NCI-H128 (cell line): ENCODE results near the gene LYSMD4.

Source experiments
- DNase-seq: peaks from one replicate; lab custom pipeline; 2025; ENCODE audit not compliant: unreplicated experiment; lab: John Stamatoyannopoulos, UW

The LYSMD4 gene

DNA sequence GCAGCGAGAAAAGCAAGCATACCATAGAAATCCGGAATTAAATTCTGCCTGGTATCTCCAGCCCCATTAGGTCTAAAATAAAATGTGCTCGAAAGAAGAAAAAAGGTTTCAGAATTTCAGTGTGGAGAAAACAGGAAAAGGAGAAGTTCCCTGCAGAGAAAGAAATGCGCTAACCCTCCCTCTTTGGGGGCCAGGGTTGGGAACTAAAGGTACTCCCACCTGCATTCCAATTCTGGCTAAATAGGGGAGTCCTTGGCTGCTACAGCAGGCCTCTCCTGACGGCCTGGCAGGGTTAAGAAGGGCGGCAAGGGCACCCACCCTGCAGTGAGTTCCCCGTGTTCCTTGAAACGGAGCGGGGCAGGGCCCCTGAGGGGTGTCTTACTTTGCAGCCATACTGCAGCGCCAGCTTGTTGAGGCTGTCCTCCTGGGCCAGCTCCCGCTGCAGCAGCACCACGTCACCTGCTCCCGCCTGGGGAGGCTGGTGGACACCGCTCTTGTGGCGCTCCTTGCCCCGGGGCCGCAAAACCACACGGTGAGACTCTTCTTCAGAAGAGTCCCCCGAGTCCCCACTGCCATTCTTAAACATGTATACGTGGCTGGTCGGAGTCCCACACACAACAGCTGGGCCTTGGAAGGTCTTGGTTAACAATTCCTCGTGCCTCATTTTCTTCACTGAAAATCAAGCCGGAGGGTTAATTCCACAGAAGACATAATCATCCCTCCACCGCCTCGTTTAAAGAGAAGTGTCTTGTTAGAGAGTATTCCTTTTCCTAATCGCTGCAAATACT is 1.7 kb downstream of the LYSMD4 start:
- no peak for DNase-seq

GRCh38 chr15:99729920-99730319 is 3.3 kb downstream of the LYSMD4 start:
- no peak for DNase-seq

- no peak for DNase-seq
Measured at GRCh38 chr15:99729327-99729726, 3.9 kb downstream of the LYSMD4 start.

DNA sequence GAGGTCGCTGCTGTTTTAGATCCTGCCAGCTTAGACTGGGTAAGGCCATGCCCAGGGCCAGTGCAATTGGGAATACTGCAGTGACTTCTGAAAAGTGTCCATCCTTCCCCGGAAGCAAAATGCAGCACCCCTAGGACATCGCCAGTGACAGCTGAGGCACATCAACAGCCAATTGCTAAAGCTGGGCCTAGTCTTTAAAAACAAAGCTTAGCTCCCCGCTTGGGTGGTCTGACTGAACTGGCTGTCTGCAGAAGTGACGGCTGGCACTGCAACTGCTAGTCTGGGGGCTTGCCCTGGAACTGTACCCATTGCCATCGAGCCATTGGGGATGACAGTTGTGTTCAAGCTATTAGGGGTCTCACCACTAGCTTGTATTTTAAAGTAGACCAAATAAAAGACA is 4.3 kb downstream of the LYSMD4 start:
- DNase-seq, result no peak

- DNase-seq, result no peak
Measured at GRCh38 chr15:99727733-99728132, 5.5 kb downstream of the LYSMD4 start.

GRCh38 chr15:99727330-99727729 is 5.9 kb downstream of the LYSMD4 start:
- DNase-seq, result no peak

DNA sequence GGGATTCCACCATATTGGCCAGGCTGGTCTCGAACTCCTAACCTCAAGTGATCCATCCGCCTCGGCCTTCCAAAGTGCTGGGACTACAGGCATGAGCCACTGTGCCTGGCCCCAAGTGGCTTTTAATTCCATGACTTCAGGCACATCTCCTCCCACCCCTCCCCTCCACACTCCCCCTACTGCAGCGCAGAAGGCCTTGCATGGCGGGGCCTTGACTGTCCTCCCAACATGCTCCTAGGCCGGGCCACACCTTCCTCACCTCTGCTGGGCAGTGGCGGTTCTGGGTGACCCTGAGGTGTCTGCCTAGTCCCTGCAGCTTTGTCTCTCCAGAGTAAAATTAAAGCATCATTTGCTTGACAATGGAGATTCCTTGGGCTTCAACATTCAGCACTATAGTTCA is 6.9 kb downstream of the LYSMD4 start:
- DNase-seq, result no peak

DNA sequence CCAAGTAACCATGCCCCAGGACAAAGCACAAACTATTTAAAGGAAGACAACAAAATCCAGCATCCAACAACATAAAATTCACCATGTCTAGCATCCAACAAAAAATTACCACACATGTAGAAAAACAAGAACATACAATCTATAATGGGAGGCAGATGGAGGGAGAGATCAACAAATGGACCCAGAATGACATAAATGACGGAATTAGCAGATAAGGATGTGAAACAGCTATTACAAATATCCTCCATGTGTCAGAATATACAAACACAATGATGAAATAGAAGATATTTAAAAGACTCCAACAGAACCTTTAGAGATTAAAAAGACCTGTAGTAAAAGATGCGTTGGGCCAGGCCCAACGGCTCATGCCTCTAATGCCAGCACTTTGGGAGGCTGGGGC is 10.8 kb downstream of the LYSMD4 start:
- DNase-seq, result no peak

GRCh38 chr15:99721896-99722295 is 11.3 kb downstream of the LYSMD4 start:
- DNase-seq, result no peak

GRCh38 chr15:99721104-99721778 is 12.0 kb downstream of the LYSMD4 start:
- no peak for DNase-seq

DNA sequence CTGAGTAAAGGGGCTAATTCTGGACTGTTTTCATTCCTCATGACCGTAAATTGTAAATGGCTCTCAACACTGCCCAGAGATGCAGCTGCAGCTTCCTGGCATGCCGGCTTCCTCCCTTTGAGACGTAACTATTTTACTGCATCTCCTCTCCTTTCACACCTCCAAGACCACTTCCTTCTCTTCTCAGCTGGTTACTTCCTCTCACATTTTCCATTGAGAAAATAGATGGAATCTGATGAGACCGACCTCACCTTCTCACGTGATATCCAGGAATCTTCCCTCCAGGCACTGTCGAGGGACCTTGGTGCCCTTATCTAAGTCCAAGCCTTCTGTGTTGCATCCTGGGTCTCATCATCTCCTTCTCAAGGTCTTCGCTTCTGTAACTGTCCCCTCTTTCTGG is 12.7 kb downstream of the LYSMD4 start:
- no peak for DNase-seq

- DNase-seq, result no peak
Measured at GRCh38 chr15:99719096-99719541, 14.1 kb downstream of the LYSMD4 start.

DNA sequence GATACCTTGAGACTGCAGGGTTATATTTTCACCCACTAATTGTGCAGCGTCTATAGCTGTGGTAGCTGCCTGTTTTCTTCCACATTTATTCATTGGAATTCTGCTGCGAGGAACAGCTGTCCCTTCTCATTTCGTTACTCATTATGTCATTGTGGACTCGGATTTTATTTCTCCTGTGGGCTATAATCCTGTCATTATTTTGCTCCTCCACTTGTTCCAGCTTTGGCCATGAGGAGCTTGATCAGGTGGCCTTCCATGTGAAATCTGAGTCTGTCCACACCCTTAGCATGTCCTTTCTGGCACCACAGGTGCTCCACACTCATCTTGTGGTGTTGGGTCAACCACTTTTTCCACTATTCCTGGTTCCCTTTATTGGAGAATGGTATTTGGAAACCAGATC is 14.8 kb downstream of the LYSMD4 start:
- no peak for DNase-seq

DNA sequence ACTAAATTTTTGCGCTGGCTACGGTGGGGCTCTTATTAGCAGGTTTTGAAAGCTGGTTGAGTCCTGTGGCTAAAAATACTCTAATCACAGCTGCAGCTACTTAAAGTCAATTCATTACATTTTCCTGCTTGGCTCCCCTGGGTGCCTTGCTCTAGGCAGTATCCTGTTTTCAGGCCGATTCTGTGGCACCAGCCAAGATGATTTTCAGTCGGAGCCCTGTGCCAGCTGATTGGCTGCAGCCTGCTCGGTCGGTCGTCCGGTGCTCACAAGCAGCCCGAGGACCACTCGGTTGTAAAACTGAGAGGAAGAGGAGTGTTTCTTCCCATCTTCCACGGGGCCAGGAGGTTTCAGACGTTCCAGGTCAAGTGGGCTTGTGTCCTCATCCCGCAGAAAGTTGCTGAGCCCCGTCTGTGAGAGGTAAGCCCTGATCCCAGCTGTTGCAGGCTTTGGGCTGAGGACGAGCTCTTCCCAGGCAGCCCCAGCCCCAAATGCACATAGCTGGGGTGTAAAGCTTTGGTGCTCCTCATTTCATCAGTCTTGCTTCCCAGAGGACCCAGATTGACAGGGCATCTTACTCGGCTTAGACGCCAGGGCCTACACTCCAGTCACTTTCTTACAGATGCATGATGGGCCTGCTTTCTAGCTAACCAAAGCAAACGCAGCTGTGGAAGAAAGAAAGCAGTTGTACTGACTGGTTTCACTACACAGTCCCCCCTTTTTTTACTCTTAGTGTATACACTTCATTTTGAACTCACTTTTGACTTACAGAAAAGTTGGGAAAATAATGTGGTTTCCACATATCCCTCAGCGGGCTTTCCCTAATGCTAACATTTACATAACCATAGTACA is 15.9 kb downstream of the LYSMD4 start:
- DNase-seq, result no peak

- no peak for DNase-seq
Measured at GRCh38 chr15:99716540-99717095, 16.6 kb downstream of the LYSMD4 start.

DNA sequence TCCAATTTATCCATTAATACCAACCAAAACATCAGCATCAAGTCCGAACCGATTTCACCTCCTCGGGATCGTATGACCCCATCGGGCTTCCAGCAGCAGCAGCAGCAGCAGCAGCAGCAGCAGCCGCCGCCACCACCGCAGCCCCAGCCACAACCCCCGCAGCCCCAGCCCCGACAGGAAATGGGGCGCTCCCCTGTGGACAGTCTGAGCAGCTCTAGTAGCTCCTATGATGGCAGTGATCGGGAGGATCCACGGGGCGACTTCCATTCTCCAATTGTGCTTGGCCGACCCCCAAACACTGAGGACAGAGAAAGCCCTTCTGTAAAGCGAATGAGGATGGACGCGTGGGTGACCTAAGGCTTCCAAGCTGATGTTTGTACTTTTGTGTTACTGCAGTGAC is 20.8 kb downstream of the LYSMD4 start:
- no peak for DNase-seq

GRCh38 chr15:99711625-99712024 is 21.6 kb downstream of the LYSMD4 start:
- DNase-seq, result no peak

DNA sequence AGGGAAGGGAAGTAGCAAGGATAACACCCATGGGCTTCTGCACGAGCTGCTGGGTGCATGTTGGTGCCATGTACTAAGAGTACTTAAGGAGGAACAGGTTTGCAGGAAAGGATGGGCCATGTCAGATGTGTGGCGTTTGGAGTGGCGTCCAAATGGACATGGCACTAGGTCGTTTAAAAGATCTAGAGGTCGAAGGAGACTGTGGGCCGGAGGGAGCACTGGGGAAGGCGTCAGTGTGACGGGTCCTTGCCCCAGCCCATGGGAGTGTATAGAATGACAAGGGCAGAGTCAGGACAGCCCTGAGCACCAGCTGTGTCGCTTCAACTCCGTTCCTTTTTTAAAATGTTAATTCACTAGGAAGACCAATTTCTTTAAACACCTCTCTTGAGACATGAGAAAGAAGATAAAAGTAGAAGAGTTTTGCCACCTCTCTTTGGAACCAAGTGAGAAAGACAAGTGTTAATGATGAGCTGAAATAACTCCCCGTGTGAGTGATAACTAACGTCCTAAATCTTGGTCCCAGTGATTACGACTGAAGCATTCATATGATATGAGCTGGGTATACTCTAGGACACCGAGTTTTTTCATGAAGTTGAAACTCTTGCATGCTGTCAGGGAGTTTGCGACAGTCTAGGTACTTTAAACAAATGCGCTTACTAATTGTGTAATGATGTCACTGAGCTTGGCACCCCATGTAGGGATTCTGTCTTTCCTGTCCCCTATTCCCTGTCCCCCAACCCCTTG is 23.8 kb downstream of the LYSMD4 start:
- no peak for DNase-seq

GRCh38 chr15:99708563-99708962 is 24.7 kb downstream of the LYSMD4 start:
- no peak for DNase-seq

- no peak for DNase-seq
Measured at GRCh38 chr15:99707473-99708270, 25.6 kb downstream of the LYSMD4 start.
